Measurements from ENCODE around the gene VCL.
"Not testable (repeated sequence)": the region's sequence is repeated elsewhere in the genome, so short reads cannot be mapped to it uniquely, and the experiment has no call there.

The VCL gene

DNA sequence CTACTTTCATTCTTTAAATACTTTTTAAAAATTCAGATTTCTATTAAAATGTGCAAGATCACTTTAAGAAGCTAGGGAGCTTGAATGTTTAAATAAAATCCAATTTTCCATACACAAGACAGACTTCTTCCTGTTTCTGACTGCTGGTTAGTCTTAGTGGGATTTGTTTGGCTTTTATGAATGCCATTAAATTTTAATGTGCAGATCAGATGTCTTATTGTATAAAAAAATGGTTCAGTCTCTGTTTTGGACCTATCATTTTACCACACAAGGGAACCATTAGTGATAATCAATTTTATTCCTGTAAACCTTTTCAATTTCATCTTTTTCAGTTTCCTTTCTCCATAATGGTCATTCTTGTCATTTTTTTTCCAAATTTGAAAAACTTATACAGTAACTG, 63.2 kb downstream of the VCL start:
- Mint-ChIP-seq H3K36me3 (peaks cover 16% of the 10 kb centered on the region), H3K9me3 (peaks cover 8% of the 10 kb centered on the region), H3K27ac (no peak overlapping the region), H3K4me3 (no peak overlapping the region), H3K4me1 (peaks cover 19% of the 10 kb centered on the region), H3K27me3 (peaks cover 1% of the 10 kb centered on the region)

DNA sequence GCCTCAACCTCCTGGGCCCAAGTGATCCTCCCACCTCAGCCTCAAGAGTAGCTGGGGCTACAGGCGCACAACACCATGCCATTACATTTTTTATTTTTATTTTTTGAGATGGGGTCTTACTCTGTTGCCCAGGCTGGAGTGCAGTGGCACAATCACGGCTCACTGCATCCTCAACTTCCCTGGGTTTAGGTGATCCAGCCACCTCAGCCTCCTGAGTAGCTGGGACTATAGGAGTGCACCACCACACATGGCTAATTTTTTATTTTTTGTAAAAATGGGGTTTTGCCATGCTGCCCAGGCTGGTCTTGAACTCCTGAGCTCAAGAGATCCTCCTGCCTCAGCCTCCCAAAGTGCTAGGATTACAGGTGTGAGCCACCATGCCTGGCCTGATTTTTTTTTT, 64.1 kb downstream of the VCL start:
- not testable (repeated sequence) for H3K9me3 Mint-ChIP-seq, H3K4me3 Mint-ChIP-seq, H3K27ac Mint-ChIP-seq, H3K27me3 Mint-ChIP-seq
- peaks cover 12% of the 10 kb centered on the region for H3K4me1 Mint-ChIP-seq
- peaks cover 17% of the 10 kb centered on the region for H3K36me3 Mint-ChIP-seq

DNA sequence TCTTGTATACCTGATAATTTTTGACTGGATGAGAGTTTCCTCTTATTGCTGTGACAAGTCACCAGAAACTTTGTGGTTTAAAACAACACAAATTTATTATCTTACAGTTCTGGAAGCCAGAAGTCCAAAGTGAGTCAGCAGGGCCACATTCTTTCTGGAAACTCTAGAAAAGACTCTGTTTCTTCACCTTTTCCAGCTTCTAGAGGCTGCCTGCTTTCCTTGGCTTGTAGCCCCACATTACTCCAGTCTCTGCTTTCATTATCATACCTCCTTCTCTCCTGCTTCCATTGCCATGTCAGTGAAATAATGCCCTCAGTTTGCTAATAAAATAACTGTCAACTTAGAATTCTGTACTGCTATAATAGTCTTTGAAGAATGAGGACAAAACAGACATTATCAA, 65.3 kb downstream of the VCL start:
- Mint-ChIP-seq H3K4me3 (no peak overlapping the region), H3K27ac (no peak overlapping the region), H3K4me1 (peaks cover 7% of the 10 kb centered on the region), H3K36me3 (peaks cover 17% of the 10 kb centered on the region), H3K9me3 (peaks cover 8% of the 10 kb centered on the region), H3K27me3 (peaks cover 1% of the 10 kb centered on the region)

DNA sequence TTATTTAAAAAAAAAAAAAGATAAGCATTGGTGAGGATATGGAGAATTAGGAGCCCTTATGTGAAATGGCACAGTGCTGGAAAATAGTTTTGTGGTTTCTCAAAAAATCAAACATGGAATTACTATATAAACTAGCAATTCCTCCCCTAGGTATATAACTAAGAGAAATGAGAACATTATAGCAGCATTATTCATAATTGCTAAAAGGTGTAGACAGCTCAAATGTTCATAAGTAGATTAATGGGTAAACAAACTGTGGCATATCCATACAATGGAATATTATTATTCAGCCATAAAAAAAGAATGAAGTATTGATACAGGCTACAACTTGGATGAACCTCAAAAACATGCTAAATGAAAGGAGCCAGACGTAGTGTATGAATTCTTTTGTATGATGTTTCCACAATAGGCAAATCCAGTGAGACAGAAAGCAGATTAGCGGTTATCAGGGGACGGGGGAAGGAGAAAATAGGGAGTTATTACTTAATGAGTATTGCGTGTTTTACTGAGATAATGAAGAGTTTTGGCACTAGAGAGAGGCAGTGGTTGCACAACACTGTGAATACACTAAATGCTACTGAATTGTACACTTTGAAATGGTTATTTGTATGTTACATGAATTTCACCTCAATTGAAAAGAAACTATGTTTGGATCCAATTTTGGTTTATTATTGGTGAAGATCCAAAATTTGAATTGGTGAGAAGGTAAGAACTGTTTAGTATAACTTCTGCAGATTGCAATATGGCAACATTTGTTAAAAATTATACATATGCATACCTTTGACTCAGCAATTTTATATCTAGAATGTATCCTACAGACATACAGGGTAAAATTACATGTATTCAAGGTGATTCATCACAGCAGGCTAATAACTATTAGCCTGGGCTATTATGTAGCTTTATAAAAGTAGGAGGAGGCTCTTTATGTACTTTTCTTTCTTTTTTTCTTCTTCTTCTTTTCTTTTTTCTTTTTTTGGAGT, 69.7 kb downstream of the VCL start:
- no peaks in the 10 kb centered on the region for H3K4me1 Mint-ChIP-seq
- no peak overlapping the region for H3K27ac Mint-ChIP-seq
- peaks cover 8% of the 10 kb centered on the region for H3K9me3 Mint-ChIP-seq
- no peaks in the 10 kb centered on the region for H3K27me3 Mint-ChIP-seq
- peaks cover 21% of the 10 kb centered on the region for H3K36me3 Mint-ChIP-seq
- no peak overlapping the region for H3K4me3 Mint-ChIP-seq

DNA sequence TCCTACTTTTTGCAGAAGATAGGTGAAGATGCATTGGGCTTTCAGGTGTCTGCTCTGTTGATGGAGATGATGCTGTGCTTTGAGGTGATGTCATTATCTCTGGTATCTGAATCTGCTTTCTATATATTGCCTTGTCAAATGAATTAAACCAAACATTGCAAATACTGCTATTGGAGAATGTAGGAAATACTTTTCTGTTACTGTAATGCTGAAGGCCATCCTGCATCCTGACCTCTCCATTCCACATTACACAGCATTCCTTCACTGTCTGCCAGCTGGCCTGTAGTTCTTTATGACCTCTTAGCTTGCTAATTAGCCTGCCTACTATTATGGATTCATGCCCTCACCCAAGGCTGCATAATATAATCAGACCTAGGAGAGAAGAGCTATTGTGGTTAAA, 73.2 kb downstream of the VCL start:
- Mint-ChIP-seq H3K4me1 (no peaks in the 10 kb centered on the region), H3K36me3 (peaks cover 13% of the 10 kb centered on the region), H3K4me3 (no peak overlapping the region), H3K27ac (no peak overlapping the region), H3K27me3 (no peaks in the 10 kb centered on the region), H3K9me3 (no peaks in the 10 kb centered on the region)

DNA sequence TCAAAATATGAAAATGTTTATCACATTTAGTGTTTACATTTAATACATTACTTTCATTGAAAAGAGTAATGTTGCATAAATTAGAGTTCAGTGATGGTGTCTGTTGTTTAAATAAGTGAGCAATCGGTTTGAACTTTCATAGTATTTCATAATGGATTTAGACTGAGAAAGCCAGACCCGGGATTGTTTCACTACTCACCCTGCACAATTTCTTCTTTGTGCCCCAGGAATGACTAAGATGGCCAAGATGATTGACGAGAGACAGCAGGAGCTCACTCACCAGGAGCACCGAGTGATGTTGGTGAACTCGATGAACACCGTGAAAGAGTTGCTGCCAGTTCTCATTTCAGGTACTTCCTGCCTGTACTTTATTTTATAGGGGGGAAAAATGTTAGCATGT, 74.6 kb downstream of the VCL start:
- Mint-ChIP-seq H3K9me3 (no peaks in the 10 kb centered on the region), H3K4me3 (no peak overlapping the region), H3K4me1 (no peaks in the 10 kb centered on the region), H3K27me3 (no peaks in the 10 kb centered on the region), H3K27ac (no peak overlapping the region), H3K36me3 (peaks cover 13% of the 10 kb centered on the region)

DNA sequence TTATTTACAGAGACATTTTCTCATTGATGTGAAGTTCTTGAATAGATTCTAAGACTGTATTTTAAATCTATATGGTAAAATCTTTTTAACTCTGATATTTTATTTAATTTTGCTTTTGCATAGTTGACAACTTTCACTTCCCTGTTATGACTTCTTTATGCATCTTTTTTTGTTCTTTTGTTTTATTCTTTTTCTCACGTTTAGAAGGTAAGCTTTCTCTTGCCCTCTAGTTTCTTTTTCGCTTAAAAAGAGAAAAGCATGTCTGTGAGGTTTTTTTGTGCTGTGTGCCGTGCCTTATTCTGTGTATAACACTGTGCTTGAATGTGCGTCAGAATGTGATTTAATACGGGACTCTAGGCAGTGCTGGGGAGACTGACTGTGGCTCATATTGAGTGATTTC, 78.0 kb downstream of the VCL start:
- H3K27ac Mint-ChIP-seq: no peak overlapping the region
- no peak overlapping the region for H3K4me3 Mint-ChIP-seq
- peaks cover 13% of the 10 kb centered on the region for H3K36me3 Mint-ChIP-seq
- no peaks in the 10 kb centered on the region for H3K27me3 Mint-ChIP-seq
- H3K9me3 Mint-ChIP-seq: no peaks in the 10 kb centered on the region
- peaks cover 17% of the 10 kb centered on the region for H3K4me1 Mint-ChIP-seq

DNA sequence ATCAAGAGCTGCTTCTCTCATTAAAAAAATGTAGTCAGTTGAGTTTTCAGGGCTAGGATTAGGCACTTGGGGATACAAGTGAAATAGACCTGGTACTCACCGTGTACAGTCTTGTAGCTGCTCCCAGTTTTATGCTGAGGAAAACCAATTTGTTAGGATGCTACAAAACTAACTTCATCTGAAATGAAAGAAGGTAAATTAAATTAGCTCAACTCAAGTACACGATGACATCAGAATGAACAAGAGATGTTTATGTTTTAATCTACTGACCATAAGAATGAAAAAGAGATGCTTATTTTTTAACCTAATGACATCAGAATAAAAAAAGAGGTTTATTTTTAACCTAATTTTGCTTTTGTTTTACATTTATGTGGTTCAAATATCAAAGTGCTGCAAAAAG, 79.0 kb downstream of the VCL start:
- Mint-ChIP-seq H3K4me3 (no peak overlapping the region), H3K9me3 (no peaks in the 10 kb centered on the region), H3K27ac (no peak overlapping the region), H3K4me1 (peaks cover 17% of the 10 kb centered on the region), H3K36me3 (peaks cover 10% of the 10 kb centered on the region), H3K27me3 (no peaks in the 10 kb centered on the region)

DNA sequence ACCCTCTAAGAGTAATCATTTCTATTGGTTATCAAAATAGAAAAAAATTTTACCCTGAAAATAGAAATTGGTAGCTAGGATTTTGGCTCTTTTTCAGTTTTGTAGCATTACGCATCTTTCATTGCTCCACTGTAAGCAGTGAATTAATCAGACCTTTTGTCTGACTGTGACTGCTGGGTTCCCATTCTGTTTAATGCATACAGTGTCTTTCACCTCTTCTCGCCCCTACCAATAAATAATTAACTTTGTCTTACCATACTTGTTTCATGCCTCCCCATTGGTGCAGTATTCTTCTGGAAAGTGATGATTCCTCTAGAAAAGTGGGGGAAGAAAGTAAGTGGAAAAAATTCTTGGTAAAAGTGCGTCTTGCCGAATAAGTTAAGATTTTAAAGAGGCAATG, 79.5 kb downstream of the VCL start:
- Mint-ChIP-seq H3K27me3 (no peaks in the 10 kb centered on the region), H3K27ac (no peak overlapping the region), H3K4me3 (no peak overlapping the region), H3K9me3 (no peaks in the 10 kb centered on the region), H3K4me1 (peaks cover 17% of the 10 kb centered on the region), H3K36me3 (peaks cover 10% of the 10 kb centered on the region)

DNA sequence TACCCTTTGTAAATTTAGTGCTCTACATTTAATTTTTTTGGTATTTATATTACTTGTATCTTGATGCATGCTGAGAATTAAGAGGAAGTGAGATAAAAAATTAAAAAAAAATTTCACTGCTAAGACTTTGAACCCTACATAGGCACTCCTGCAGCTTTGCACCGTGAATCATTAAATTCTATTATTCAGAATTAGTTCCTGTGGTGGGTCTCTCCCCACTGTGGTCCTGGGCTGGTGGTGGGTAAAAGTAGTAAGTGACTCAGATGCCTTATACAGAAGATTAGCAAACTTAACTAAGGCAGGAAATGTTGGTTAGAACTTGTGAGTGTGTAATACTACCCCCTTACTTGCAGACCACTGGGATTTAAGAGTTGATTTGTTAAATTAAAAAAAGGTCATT, 80.1 kb downstream of the VCL start:
- Mint-ChIP-seq H3K9me3 (no peaks in the 10 kb centered on the region), H3K36me3 (peaks cover 6% of the 10 kb centered on the region), H3K4me3 (no peak overlapping the region), H3K4me1 (peaks cover 17% of the 10 kb centered on the region), H3K27me3 (no peaks in the 10 kb centered on the region), H3K27ac (no peak overlapping the region)

DNA sequence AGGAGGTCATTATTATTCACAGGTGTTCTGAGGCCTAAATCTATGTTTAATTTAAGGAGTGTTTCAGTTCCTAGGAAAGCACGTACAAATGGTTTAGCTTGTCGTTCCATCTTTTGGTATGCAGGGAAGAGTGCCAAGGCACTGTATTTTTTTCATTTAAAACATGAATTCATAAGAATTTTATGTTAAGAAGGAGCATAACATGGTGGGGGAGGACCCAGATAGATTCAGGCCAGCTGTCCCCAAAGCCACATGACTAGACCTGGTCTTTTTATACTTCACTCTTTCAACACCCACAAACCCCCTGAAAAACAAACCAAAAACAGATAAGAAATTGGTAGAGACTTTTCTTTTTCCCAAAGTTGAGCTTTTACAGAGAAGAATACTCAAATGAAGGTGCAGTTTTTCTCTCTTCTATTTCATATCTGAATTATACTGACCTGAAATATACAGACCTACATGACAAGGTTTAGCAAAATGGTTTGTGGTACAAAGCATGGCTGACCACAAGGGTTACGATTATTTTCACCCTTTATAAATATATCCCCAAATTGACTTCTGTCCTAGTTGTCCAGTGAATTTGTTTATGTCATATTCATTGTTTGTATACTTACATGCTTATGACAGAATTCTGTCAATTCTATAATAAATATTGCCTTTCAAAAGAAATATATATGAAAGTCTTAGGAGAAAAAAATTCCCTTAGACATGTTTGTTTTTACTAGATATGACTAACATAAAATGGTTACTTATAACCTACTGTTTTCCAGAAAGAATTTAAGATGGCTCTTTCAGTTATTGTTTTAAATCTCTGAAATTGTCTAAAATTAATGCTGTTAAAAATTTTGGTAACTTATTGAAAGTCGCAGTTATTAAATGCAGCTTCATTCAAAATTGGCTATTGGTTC, 81.4 kb downstream of the VCL start:
- Mint-ChIP-seq H3K27me3 (no peaks in the 10 kb centered on the region), H3K9me3 (no peaks in the 10 kb centered on the region), H3K4me1 (peaks cover 17% of the 10 kb centered on the region), H3K4me3 (no peak overlapping the region), H3K27ac (no peak overlapping the region), H3K36me3 (peaks cover 5% of the 10 kb centered on the region)

DNA sequence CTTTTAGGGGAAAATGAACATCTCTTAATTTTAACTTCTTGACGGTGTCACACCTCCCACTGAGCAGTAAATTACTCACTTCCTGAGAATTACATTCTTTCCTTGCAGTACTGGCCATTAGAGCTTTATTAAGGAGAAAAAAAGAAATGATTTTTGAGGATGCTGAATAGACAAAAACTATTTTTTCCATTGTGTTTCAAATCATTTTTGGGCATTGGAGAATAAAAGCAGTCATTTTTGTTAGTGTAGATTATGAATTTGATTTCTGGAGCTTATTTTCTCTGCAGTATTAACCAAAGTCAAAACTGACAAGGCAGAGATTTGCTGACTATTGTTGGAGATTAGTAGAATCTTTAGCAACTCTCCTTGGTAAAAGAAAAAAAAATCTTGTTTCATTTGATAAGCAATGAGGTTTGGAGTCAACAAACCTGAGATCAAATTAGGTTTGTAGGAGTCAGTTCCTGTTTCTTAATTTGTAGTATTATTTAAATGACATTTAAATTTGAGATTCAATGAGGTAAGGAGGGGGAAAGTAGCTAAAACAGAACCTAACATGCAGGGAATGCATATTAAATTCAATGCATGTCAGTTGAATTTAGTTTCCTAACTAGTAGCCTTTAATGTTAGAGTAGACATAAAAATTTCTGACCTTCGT, 82.1 kb downstream of the VCL start:
- no peaks in the 10 kb centered on the region for H3K9me3 Mint-ChIP-seq
- peaks cover 17% of the 10 kb centered on the region for H3K4me1 Mint-ChIP-seq
- H3K27ac Mint-ChIP-seq: no peak overlapping the region
- H3K4me3 Mint-ChIP-seq: no peak overlapping the region
- peaks cover 2% of the 10 kb centered on the region for H3K36me3 Mint-ChIP-seq
- no peaks in the 10 kb centered on the region for H3K27me3 Mint-ChIP-seq

DNA sequence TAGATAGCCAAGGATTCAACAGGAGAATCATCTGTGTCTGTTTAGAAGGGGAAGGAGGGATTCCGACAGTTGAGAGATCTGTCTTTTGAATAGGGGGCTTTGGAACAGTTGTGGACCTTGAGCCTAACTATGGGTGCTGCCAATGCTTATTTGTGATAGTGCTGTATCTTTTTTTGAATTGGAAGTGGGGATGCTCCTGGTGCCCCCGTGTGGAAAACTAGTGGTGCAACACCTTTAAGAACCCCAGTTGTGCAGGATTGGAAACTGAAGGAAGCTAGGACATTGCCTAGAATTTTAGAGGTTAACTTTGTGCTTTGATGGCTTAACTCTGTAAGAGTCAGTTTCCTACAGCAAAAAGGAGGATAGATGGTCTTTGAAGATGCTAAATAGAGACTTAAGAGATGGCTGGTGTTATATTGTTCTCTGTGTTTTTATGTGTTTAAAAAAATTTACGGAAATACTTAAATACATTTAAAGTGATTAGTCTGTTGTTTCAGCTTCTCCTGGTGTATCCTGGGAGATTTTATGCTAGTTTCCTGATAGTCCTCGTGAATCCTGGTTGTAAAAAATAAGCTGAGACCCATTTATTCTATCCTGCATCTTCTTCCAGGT, 83.4 kb downstream of the VCL start:
- no peak overlapping the region for H3K27ac Mint-ChIP-seq
- no peak overlapping the region for H3K4me3 Mint-ChIP-seq
- H3K36me3 Mint-ChIP-seq: no peaks in the 10 kb centered on the region
- no peaks in the 10 kb centered on the region for H3K27me3 Mint-ChIP-seq
- H3K4me1 Mint-ChIP-seq: peaks cover 17% of the 10 kb centered on the region
- no peaks in the 10 kb centered on the region for H3K9me3 Mint-ChIP-seq

DNA sequence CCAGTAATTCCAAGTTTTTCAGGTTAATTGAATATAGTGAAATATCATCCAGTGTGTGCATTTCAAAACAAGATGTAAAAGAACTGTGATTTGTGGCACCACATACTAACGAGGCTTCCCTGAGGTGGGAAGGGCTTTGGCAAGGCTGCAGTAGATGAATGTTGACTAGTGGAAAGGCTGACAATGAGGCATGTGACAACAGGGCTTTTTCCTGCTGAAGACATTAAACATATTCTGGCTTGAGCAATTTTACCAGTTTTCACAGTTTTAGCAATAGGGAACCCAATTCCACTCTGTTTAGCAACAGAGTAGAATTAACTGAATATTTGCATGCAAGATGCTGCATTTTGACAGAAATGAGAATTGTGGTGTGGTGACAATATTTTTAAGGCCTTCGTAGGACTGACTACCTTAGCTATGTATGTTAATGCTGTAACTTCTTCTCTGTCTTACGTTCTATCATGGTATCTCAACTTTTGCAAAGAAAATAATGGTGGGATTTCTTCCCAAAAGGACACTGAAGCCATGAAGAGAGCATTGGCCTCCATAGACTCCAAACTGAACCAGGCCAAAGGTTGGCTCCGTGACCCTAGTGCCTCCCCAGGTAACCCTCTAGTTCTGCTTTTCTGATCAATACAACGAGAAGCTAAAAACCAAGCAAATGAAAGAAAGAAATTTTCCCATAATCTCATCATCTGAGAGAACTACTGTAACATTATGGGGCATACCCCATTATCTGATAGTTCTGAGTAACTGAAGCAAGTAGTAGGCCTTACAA, 84.2 kb downstream of the VCL start:
- Mint-ChIP-seq H3K4me3 (no peak overlapping the region), H3K27me3 (no peaks in the 10 kb centered on the region), H3K4me1 (peaks cover 17% of the 10 kb centered on the region), H3K9me3 (no peaks in the 10 kb centered on the region), H3K27ac (no peak overlapping the region), H3K36me3 (no peaks in the 10 kb centered on the region)

DNA sequence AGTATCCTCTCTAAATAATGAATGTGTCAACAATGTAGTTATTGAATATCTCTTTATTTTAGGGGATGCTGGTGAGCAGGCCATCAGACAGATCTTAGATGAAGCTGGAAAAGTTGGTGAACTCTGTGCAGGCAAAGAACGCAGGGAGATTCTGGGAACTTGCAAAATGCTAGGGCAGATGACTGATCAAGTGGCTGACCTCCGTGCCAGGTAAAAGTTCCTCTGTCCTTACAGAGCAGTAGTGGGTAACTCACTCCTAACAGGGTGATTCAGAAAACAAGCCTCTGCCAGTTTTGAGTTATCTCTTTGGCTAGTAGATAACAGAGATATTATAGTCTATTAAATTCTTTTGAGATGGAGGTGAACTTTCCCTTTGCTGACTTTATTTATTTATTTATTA, 85.4 kb downstream of the VCL start:
- Mint-ChIP-seq H3K27me3 (no peaks in the 10 kb centered on the region), H3K9me3 (no peaks in the 10 kb centered on the region), H3K4me3 (no peak overlapping the region), H3K4me1 (peaks cover 13% of the 10 kb centered on the region), H3K27ac (no peak overlapping the region), H3K36me3 (no peaks in the 10 kb centered on the region)
